Ectodermal cell (in vitro differentiated cells): ENCODE results near the gene CAMK2D.

Experiments used
- H3K27ac ChIP-seq: 2 replicates; pipeline ENCODE4 v1.7.0; 2013; ENCODE audit warnings: mild to moderate bottlenecking, low read depth, low read length; ENCODE audit not compliant: insufficient read depth, poor library complexity, severe bottlenecking
- H3K27me3 ChIP-seq: 2 replicates; pipeline ENCODE4 v1.7.0; 2013; ENCODE audit warnings: mild to moderate bottlenecking, low read length; ENCODE audit not compliant: insufficient read depth, control insufficient read depth, poor library complexity, severe bottlenecking
- H3K36me3 ChIP-seq: one replicate; pipeline ENCODE4 v1.7.0; 2013; ENCODE audit warnings: low read length; ENCODE audit not compliant: control insufficient read depth, insufficient read depth
- H3K4me1 ChIP-seq: one replicate; pipeline ENCODE4 v1.7.0; 2013; ENCODE audit warnings: low read length; ENCODE audit not compliant: control insufficient read depth, insufficient read depth
- H3K4me3 ChIP-seq: 2 replicates; pipeline ENCODE4 v1.7.0; 2013; ENCODE audit warnings: low read depth, low read length, control low read depth; ENCODE audit not compliant: insufficient read depth
- H3K9me3 ChIP-seq: 2 replicates; pipeline ENCODE4 v1.7.0; 2013; ENCODE audit warnings: mild to moderate bottlenecking, low read length, moderate library complexity; ENCODE audit not compliant: control insufficient read depth
- WGBS, 2 experiments: methylation state at CpG; one replicate each; pipeline ENCODE4 v1.1.7; 2013; ENCODE audit warnings: missing lambda C conversion rate in 2 of 2; 5-methylcytosine and 5-hydroxymethylcytosine counted together

CAMK2D gene

GRCh38 chr4:113461281-113461680 is 300.3 kb downstream of the CAMK2D start:
- Histone ChIP-seq H3K36me3 (no peaks in the 10 kb centered on the region), H3K27ac (no peak overlapping the region)

DNA sequence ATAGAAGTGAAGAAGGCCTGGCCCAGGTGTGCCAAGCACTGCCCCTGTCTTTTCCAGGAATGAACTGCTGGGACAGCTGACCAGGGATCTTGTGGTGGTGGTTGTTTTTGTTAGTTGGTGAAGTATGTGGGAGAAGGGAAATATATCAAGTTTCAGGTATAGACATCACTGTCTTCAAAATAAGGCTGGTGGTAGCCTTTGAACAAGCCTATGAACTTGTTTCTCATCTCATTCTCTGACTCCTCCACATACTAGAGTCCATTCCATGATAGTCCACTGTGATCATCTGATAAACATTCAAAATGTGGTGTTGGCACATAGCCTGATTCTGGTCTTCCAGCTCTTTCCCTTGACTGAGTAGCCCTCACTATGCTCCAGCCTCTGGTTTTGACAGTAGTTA is 303.7 kb downstream of the CAMK2D start:
- H3K4me3 ChIP-seq = no peak overlapping the region
- H3K9me3 ChIP-seq = no peaks in the 10 kb centered on the region
- no peak overlapping the region for H3K27ac ChIP-seq
- peaks cover 10% of the 10 kb centered on the region for H3K4me1 ChIP-seq
- H3K27me3 ChIP-seq = no peaks in the 10 kb centered on the region
- no peaks in the 10 kb centered on the region for H3K36me3 ChIP-seq

More at GRCh38 chr4:113461281-113461680, 300.3 kb downstream of the CAMK2D start:
- Histone ChIP-seq H3K27me3 (no peaks in the 10 kb centered on the region), H3K4me3 (no peak overlapping the region), H3K4me1 (no peaks in the 10 kb centered on the region), H3K9me3 (no peaks in the 10 kb centered on the region)

GRCh38 chr4:113457121-113457520 is 304.4 kb downstream of the CAMK2D start:
- WGBS, 2 experiments = 88 to 98% methylated on average over 7 to 8 of the region's 8 CpGs
- Histone ChIP-seq H3K27me3 (no peaks in the 10 kb centered on the region), H3K4me3 (no peak overlapping the region), H3K27ac (no peak overlapping the region), H3K9me3 (no peaks in the 10 kb centered on the region), H3K36me3 (no peaks in the 10 kb centered on the region), H3K4me1 (peaks cover 12% of the 10 kb centered on the region)

DNA sequence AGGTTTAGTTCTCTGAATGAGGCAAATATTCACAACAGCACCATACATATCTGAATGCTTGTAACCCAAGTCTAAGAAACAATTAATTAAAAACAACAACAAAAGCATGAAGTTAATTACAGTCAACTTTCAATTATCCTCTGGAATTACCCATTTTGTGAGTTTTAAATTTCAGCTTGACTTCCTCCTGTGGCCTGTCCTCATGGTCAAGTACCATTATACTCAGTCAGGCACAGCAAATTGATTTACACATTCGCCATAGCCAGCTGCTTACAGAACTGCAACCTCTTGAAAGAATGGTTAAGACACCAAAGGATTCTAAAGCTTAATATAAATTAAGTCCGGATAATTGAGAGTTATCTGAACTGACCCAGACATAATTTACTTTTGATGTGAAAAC is 306.5 kb downstream of the CAMK2D start:
- no peaks in the 10 kb centered on the region for H3K36me3 ChIP-seq

GRCh38 chr4:113452868-113453620 is 308.5 kb downstream of the CAMK2D start:
- peaks cover 15% of the 10 kb centered on the region for H3K4me1 ChIP-seq
- H3K9me3 ChIP-seq = no peaks in the 10 kb centered on the region
- H3K36me3 ChIP-seq = no peaks in the 10 kb centered on the region
- H3K27me3 ChIP-seq = no peaks in the 10 kb centered on the region
- no peak overlapping the region for H3K4me3 ChIP-seq
- 6 to 10% methylated on average over 4 of the region's 4 CpGs for WGBS, 2 experiments
- no peak overlapping the region for H3K27ac ChIP-seq

More for the DNA sequence above, 306.5 kb downstream of the CAMK2D start:
- 100% methylated on average over 1 to 2 of the region's 2 CpGs for WGBS, 2 experiments
- Histone ChIP-seq H3K4me3 (no peak overlapping the region), H3K27me3 (no peaks in the 10 kb centered on the region), H3K9me3 (no peaks in the 10 kb centered on the region), H3K27ac (no peak overlapping the region), H3K4me1 (peaks cover 15% of the 10 kb centered on the region)

DNA sequence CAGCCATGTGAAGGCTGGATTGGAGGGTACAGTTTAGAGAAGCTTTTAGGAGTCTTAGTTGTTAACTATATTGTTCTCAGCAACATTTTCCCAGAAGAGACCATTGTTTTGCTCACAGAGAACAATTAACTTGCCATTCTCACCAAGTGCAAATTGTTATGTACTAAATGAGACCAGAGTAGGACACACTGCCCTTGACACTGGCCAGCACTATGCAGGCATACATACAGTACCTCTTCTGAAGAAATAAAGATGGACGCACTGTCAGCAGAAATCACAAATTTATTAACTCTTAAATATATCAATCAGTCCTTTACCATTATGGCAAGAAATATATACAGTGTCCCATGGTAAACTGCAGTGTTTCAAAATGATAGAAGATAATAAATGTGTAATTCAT is 309.4 kb downstream of the CAMK2D start:
- WGBS, 2 experiments = 92 to 100% methylated on average over 1 of the region's 1 CpG
- no peak overlapping the region for H3K27ac ChIP-seq
- no peaks in the 10 kb centered on the region for H3K27me3 ChIP-seq
- H3K9me3 ChIP-seq = no peaks in the 10 kb centered on the region
- H3K36me3 ChIP-seq = no peaks in the 10 kb centered on the region
- no peak overlapping the region for H3K4me3 ChIP-seq
- H3K4me1 ChIP-seq = peaks cover 15% of the 10 kb centered on the region

- Histone ChIP-seq H3K9me3 (no peaks in the 10 kb centered on the region), H3K27me3 (no peaks in the 10 kb centered on the region), H3K36me3 (no peaks in the 10 kb centered on the region), H3K4me3 (no peak overlapping the region), H3K27ac (no peak overlapping the region), H3K4me1 (peaks cover 22% of the 10 kb centered on the region)
- 88 to 94% methylated on average over 4 to 5 of the region's 5 CpGs for WGBS, 2 experiments
These were observed 311.1 kb downstream of the CAMK2D start for GRCh38 chr4:113450295-113451080.

- no peak overlapping the region for H3K4me3 ChIP-seq
- H3K4me1 ChIP-seq = peaks cover 25% of the 10 kb centered on the region
- H3K9me3 ChIP-seq = no peaks in the 10 kb centered on the region
- WGBS, 2 experiments = 88 to 91% methylated on average over 1 of the region's 1 CpG
- H3K27ac ChIP-seq = no peak overlapping the region
- H3K36me3 ChIP-seq = no peaks in the 10 kb centered on the region
- H3K27me3 ChIP-seq = no peaks in the 10 kb centered on the region
These were observed 312.0 kb downstream of the CAMK2D start for GRCh38 chr4:113449410-113449974.

DNA sequence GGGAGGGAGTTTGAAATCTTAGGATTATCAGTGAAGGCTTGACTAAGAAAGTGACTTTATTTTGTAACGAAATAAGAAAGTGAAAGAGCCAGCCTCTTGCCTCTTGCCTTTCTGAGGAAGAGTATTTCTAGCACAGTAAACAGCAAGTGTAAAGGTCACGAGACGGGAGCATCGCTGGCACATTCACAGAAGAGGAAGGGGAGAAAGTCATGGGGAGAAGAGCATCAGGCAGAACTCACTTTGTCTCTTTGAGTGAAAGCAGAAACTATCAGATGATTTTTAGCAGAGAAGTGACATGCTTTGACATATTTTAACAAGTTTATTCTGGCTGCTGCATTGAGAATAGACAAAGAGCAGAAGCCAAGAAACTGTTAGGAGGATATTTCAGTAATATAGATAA is 313.8 kb downstream of the CAMK2D start:
- Histone ChIP-seq H3K9me3 (no peaks in the 10 kb centered on the region), H3K36me3 (no peaks in the 10 kb centered on the region), H3K27ac (no peak overlapping the region), H3K4me3 (no peak overlapping the region), H3K4me1 (peaks cover 14% of the 10 kb centered on the region), H3K27me3 (no peaks in the 10 kb centered on the region)
- WGBS, 2 experiments = 88 to 90% methylated on average over 4 of the region's 4 CpGs

DNA sequence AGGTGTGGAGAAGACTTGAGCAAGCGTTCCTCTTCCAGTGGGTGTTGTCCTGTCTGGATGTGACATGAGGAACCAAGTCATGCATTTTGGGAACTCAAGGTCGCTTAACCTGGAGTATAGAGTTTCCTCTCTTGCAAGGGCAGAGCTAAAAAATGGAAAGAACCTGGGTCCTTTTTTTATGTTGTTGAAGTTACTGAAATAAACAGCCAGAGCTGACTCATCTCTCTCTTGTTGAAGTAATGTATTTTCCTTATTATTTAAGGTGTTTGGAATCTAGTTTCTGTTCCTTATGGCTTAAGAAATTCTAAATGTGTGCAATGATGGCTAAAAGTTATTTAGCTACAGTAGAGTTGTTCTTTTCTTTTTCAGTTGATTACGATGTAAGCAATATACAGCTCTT is 314.5 kb downstream of the CAMK2D start:
- Histone ChIP-seq H3K27ac (no peak overlapping the region), H3K4me3 (no peak overlapping the region), H3K4me1 (peaks cover 13% of the 10 kb centered on the region), H3K36me3 (no peaks in the 10 kb centered on the region), H3K9me3 (no peaks in the 10 kb centered on the region), H3K27me3 (no peaks in the 10 kb centered on the region)
- WGBS, 2 experiments = 96 to 97% methylated on average over 3 of the region's 3 CpGs
